ENCODE data around the gene SYN1.

The SYN1 gene

DNA sequence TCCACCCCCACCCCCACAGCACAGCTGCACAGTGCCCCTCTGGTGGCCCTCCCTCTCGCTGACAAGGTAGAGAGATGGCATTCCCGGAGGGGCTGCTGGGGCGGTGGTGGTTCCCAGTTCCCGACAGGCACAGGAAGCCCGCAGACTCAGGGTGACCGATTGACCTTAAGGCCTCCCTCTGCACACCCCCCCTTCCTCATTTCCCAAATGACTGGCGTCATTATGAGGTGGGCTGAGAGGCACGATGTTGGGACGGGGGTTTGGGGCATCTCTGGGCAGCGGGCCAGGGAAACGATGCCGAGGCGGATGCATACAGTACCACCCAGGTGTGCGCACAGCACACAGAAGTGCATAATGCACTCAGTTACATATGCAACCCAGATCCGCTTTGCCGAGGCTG lies 41.0 kb downstream of the SYN1 start:
- no peak for FAIRE-seq

DNA sequence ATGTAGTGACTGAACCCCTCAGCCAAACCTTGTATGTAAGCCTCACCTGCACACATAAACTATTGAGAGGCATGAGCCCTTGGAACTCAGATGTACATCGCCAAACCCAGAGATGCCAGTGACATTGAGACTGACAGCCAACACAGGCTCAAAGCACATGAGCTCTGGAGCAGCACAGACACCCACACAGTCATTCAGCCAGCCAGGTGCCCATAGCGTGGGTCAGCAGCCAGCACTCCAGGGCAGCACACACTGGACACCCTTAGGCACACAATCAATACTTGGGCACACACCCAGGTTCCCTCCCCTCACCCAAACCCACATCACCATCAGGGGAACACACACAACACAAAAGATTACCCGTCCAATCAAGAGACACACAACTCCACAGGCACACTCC lies 41.8 kb downstream of the SYN1 start:
- TF ChIP-seq, protein P1, sequence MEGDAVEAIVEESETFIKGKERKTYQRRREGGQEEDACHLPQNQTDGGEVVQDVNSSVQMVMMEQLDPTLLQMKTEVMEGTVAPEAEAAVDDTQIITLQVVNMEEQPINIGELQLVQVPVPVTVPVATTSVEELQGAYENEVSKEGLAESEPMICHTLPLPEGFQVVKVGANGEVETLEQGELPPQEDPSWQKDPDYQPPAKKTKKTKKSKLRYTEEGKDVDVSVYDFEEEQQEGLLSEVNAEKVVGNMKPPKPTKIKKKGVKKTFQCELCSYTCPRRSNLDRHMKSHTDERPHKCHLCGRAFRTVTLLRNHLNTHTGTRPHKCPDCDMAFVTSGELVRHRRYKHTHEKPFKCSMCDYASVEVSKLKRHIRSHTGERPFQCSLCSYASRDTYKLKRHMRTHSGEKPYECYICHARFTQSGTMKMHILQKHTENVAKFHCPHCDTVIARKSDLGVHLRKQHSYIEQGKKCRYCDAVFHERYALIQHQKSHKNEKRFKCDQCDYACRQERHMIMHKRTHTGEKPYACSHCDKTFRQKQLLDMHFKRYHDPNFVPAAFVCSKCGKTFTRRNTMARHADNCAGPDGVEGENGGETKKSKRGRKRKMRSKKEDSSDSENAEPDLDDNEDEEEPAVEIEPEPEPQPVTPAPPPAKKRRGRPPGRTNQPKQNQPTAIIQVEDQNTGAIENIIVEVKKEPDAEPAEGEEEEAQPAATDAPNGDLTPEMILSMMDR (IDR thresholded peaks at IDR 0.05; ENCODE audit: insufficient read depth, missing control alignments) = no peak
- FAIRE-seq (no peak), DNase-seq (ENCODE audit: insufficient read length, low spot score) (no peak)

More for the DNA sequence above, 41.0 kb downstream of the SYN1 start:
- TF ChIP-seq, protein P1 (IDR thresholded peaks at IDR 0.05; ENCODE audit: insufficient read depth, missing control alignments) = no peak
- no peak for DNase-seq (ENCODE audit: insufficient read length, low spot score)

DNA sequence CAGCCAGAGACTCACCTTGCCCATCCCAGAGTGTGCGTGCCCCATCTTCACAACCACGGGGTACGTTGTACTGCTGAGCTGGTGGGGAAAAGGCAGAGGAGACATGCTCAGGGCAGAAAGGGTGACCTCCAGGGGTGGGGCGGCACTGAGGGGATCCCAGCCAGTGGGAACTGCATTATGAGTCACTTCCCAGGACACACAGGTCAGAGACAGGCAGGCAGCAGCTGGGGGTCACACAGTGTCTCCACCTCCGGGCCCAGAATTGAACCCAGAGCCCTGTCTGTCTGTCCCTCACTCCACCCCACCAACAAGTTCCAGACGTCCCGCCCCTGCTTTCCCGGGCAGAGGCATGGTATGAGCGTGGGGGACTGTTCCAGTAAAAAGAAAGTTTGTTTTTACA lies 42.2 kb downstream of the SYN1 start:
- no peak for DNase-seq (ENCODE audit: insufficient read length, low spot score)
- TF ChIP-seq, protein P1 (IDR thresholded peaks at IDR 0.05; ENCODE audit: insufficient read depth, missing control alignments) = no peak
- no peak for FAIRE-seq

DNA sequence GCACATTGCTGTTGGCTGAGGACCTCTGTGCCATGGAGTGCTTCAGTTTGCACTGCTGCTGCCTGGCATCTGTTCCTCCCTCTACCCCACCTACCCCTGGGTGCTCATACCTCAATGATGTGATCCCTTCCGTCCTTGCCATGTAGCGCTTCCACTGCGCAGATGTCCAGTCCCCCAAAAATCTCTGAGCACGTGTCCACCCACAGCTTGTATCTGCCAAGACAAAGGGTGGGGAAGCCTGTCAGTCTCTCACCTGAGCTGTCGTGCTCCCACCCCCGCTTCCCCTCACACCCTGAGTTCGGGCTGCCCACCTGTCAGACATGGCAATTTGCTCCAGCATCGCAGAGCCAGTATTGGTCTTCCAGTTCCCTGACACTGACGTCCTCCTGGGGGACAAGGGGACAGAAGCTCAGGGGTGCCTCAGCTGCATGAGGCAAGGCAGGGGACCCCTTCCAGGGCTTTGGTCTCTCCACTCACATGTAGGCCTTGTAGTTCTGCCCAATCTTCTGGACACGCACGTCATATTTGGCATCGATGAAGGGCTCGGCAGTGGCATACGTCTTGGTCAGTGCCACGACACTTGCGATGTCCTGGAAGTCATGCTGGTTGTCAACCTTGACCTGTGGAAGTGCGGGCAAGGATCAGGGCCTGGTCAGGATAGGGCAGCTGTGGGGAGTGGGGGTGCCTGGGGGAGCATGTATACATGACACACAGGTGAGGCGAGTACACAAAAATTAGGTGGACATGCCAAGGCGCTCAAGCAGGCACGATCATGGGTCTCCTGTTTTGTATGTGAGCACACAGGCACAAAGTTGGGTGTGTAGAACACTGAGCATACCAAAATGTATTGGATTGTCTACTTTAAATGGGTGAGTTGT lies 43.4 kb downstream of the SYN1 start:
- FAIRE-seq = no peak
- DNase-seq (ENCODE audit: insufficient read length, low spot score) = no peak
- TF ChIP-seq, protein P1 (IDR thresholded peaks at IDR 0.05; ENCODE audit: insufficient read depth, missing control alignments) = no peak

DNA sequence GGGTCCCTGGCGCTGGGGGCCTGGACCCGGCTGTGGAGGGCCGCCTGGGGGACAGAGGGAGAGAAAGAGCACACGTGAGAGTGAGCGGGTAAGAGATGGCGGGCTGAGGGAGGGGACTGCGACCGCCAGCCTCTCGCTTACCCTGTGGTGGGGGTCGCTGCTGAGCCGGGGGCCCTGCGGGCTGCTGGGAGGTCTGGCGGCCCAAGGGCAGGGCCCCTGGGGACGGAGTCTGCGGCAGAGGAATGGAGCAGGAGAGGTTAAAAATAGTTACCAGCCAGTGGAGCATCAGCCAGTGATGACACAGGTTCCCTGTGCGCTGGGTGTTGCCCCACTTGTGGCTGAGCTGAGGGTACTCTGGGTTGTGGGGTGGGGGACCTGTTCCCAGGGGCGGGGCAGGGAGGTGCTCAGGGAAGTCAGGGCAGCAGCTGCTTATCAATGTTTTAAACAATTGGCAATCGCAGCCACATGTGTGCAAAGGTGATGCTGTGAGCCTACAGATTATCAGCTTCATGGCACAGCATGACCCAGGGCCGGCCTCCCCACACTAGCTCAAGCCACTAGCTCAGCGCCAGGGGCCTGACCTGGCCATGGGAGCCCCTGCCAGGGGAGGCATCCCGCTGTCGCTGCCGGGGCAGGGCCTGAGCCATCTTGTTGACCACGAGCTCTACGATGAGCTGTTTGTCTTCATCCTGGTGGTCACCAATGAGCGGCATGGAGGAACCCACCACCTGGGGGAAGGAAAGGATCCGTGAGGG lies 44.9 kb downstream of the SYN1 start:
- DNase-seq (ENCODE audit: insufficient read length, low spot score) = no peak
- TF ChIP-seq, protein P1 (IDR thresholded peaks at IDR 0.05; ENCODE audit: insufficient read depth, missing control alignments) = no peak
- no peak for FAIRE-seq

DNA sequence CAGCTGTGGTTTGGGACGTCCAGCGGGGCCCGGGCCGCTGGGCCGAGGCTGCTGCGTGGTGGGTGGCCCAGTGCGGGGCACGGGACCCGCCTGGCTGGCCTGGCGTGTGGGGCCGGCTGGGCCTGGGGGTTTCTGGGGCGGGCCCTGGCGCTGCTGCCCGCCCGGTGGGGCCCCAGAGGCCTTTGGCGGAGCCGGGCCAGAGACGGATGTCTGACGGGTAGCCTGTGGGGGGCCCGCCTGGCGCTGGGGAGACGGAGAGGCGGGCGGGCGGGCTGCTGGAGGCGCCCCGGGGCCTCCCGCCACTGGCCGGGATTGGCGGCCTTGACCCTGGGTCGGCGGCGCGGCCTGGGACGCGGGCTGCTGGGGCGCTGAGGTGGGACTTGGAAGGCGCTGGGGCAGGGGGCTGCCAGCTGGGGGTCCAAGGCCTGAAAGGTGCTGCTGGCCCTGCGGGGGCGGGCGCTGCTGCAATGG lies 45.5 kb downstream of the SYN1 start:
- FAIRE-seq (no peak), DNase-seq (ENCODE audit: insufficient read length, low spot score) (no peak)
- TF ChIP-seq, protein P1 (IDR thresholded peaks at IDR 0.05; ENCODE audit: insufficient read depth, missing control alignments) = no peak
